A549 (cell line): Measurements from ENCODE around the gene SORL1-AS1.

Experiments used
- ATAC-seq, 2 experiments: fragments of 200-7000 bp in 1 of 2; fragments of >200 bp in 1 of 2; cut with Nextera tagmentation in 1 of 2; cut with Tn5 transposase in 1 of 2; 3 replicates each; pipeline versions ENCODE4 v1.8.0 to v1.9.1; 2018 to 2020; ENCODE audit warnings: mild to moderate bottlenecking in 1 of 2, moderate library complexity in 1 of 2
- CTCF ChIA-PET: fragments of 300-600 bp; sonication (Branson Sonifier 250); formaldehyde crosslinking; extraction: SDS; loops from one replicate; lab custom pipeline; 2021; ENCODE audit warnings: antibody characterized with exemption, inconsistent platforms; lab: Yijun Ruan, JAX
- POLR2A ChIA-PET: fragments of 350-600 bp; formaldehyde crosslinking; extraction: SDS; loops from one replicate; lab custom pipeline; 2021; ENCODE audit warnings: antibody characterized with exemption, inconsistent platforms; lab: Yijun Ruan, JAX
- DNase-seq, 2 experiments: peaks; one replicate each; pipeline versions ENCODE4 v3.0.0 to v3.0.0-alpha.2; 2011 to 2016; ENCODE audit warnings: low read depth in 1 of 2, low spot score in 1 of 2
- FAIRE-seq: peaks from 2 replicates; lab custom pipeline; 2011; peaks lifted over from hg19 to GRCh38; lab: Jason Lieb, UNC
- H3K27ac ChIP-seq, 2 experiments: fragments of >200 bp; sonication (Bioruptor Twin); formaldehyde crosslinking; 3 replicates each; pipeline ENCODE4 v1.5.1; 2016 to 2017
- H3K4me1 ChIP-seq: fragments of >200 bp; sonication (Bioruptor Twin); formaldehyde crosslinking; 3 replicates; pipeline ENCODE4 v1.6.1; 2016
- H3K4me2 ChIP-seq: fragments of >200 bp; sonication (Bioruptor Twin); formaldehyde crosslinking; 3 replicates; pipeline ENCODE4 v1.6.1; 2016
- H3K4me3 ChIP-seq: fragments of >200 bp; sonication (Bioruptor Twin); formaldehyde crosslinking; 3 replicates; pipeline ENCODE4 v1.5.1; 2016
- H3K9me3 ChIP-seq: fragments of >200 bp; sonication (Bioruptor Twin); formaldehyde crosslinking; 3 replicates; pipeline ENCODE4 v1.6.1; 2016
- ATOH8 ChIP-seq: fragments of 250-450 bp; sonication (Bioruptor Pico); IDR thresholded peaks from 2 replicates; pipeline ENCODE4 v1.5.0; 2020; ENCODE audit warnings: low read depth, mild to moderate bottlenecking, moderate library complexity
- CHD2 ChIP-seq: fragments of 150-350 bp; IDR thresholded peaks from 2 replicates; pipeline ENCODE4 v1.6.1; 2014; ENCODE audit warnings: low read length; ENCODE audit not compliant: partially characterized antibody
- EP300 ChIP-seq, 2 experiments: fragments of >200 bp; sonication (Bioruptor Twin); formaldehyde crosslinking; IDR thresholded peaks; 2 replicates in 1 of 2; 3 replicates in 1 of 2; pipeline ENCODE4 v1.6.1; 2016 to 2017
- GATA3 ChIP-seq: IDR thresholded peaks from 2 replicates; pipeline ENCODE4 v1.6.1; 2012; ENCODE audit warnings: borderline replicate concordance
- HOXB13 ChIP-seq: fragments of 250-450 bp; sonication (Bioruptor Pico); IDR thresholded peaks from 2 replicates; pipeline ENCODE4 v1.5.0; 2020; ENCODE audit warnings: low read depth, mild to moderate bottlenecking, moderate library complexity
- HOXB5 ChIP-seq: fragments of 250-450 bp; sonication (Bioruptor Pico); IDR thresholded peaks from 2 replicates; pipeline ENCODE4 v1.5.0; 2020; ENCODE audit warnings: mild to moderate bottlenecking, moderate library complexity
- JUN ChIP-seq, 2 experiments: fragments of >200 bp; sonication (Bioruptor Twin); formaldehyde crosslinking; IDR thresholded peaks; 2 replicates in 1 of 2; 3 replicates in 1 of 2; pipeline ENCODE4 v1.6.1; 2016 to 2017
- KDM5A ChIP-seq: fragments of 200-600 bp; sonication (generic); IDR thresholded peaks from 2 replicates; pipeline ENCODE4 v1.6.1; 2016; ENCODE audit warnings: antibody characterized with exemption, mild to moderate bottlenecking
- MAFK ChIP-seq: fragments of 450-650 bp; IDR thresholded peaks from 2 replicates; pipeline ENCODE4 v1.6.1; 2014; ENCODE audit not compliant: partially characterized antibody
- MAZ ChIP-seq: fragments of 150-350 bp; IDR thresholded peaks from 2 replicates; pipeline ENCODE4 v1.6.1; 2014; ENCODE audit warnings: antibody characterized with exemption, low read depth, low read length, borderline replicate concordance
- MYC ChIP-seq: IDR thresholded peaks from 2 replicates; pipeline ENCODE4 v1.6.1; 2012; ENCODE audit warnings: mild to moderate bottlenecking, inconsistent platforms, low read length, improper control_type of control experiment, borderline replicate concordance
- POLR2AphosphoS2 ChIP-seq: conservative IDR thresholded peaks from 2 replicates; pipeline ENCODE4 v1.6.1; 2012; ENCODE audit warnings: low read length, improper control_type of control experiment, inconsistent platforms
- RAD21 ChIP-seq, 2 experiments: fragments of >200 bp in 1 of 2; sonication (Bioruptor Twin) in 1 of 2; formaldehyde crosslinking in 1 of 2; IDR thresholded peaks in 1 of 2; conservative IDR thresholded peaks in 1 of 2; 2 replicates in 1 of 2; 3 replicates in 1 of 2; pipeline ENCODE4 v1.6.1; 2012 to 2018; ENCODE audit warnings: inconsistent platforms in 1 of 2
- RARB ChIP-seq: fragments of 250-450 bp; sonication (Bioruptor Pico); IDR thresholded peaks from 2 replicates; pipeline ENCODE4 v1.8.0; 2021; ENCODE audit warnings: mild to moderate bottlenecking, moderate library complexity
- RNF2 ChIP-seq: fragments of 200-600 bp; sonication (generic); IDR thresholded peaks from 2 replicates; pipeline ENCODE4 v1.6.1; 2016; ENCODE audit warnings: low read depth, mild to moderate bottlenecking, antibody characterized with exemption, moderate library complexity, borderline replicate concordance
- ZC3H11A ChIP-seq: fragments of 450-650 bp; IDR thresholded peaks from 2 replicates; pipeline ENCODE4 v1.6.1; 2014; ENCODE audit warnings: antibody characterized with exemption, mild to moderate bottlenecking
- WGBS: methylation state at CpG from one replicate; pipeline ENCODE4 v1.1.6; 2017; ENCODE audit errors: missing lambda C conversion rate; 5-methylcytosine and 5-hydroxymethylcytosine counted together
- TF ChIP-seq, protein P1 (sequence below): IDR thresholded peaks from 2 replicates; pipeline ENCODE4 v1.6.1; 2012
- TF ChIP-seq, protein P2 (sequence below): IDR thresholded peaks from 2 replicates; pipeline ENCODE4 v1.6.1; 2012

Gene SORL1-AS1

DNA sequence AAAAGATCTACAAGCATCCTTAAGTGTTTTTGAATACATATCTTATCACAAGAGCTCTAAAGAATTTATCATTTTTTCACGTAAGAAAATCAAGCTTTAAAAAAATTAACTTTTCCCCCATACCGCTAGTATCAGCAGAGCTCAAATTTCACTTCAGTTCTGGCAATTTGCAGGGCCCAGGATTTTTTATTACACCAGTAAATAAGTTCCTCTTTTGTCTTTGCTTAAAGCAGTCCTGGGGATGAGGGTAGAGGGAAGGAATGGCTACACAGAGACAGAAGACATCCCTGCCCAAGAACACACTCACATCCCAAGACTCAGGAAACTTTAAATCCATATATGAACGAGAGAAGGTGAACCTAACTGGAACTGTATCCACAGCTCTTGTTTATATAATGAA is 23.2 kb downstream of the SORL1-AS1 start:
- DNase-seq (no peak), ATAC-seq (no peak), FAIRE-seq (no peak)
- ChIA-PET CTCF (no interaction called here), POLR2A (no interaction called here)
- H3K9me3 ChIP-seq = no peaks in the 10 kb centered on the region
- H3K27ac ChIP-seq = no peak overlapping the region
- no peak overlapping the region for H3K4me3 ChIP-seq
- 41% methylated on average over 3 of the region's 3 CpGs for WGBS
- no peak for TF ChIP-seq HOXB13 (CRISPR knock-in tag)
- TF ChIP-seq MAFK = no peak
- no peak for TF ChIP-seq CHD2
- no peak for TF ChIP-seq ATOH8 (CRISPR knock-in tag)
- TF ChIP-seq MYC = no peak
- no peak for TF ChIP-seq EP300 (IDR thresholded peaks at IDR 0.05)
- no peak for TF ChIP-seq RAD21 (conservative IDR thresholded peaks at IDR 0.05 in 1 of 2, IDR thresholded peaks at IDR 0.05 in 1 of 2)
- TF ChIP-seq GATA3 = no peak
- no peak for TF ChIP-seq RARB
- TF ChIP-seq, protein P1, sequence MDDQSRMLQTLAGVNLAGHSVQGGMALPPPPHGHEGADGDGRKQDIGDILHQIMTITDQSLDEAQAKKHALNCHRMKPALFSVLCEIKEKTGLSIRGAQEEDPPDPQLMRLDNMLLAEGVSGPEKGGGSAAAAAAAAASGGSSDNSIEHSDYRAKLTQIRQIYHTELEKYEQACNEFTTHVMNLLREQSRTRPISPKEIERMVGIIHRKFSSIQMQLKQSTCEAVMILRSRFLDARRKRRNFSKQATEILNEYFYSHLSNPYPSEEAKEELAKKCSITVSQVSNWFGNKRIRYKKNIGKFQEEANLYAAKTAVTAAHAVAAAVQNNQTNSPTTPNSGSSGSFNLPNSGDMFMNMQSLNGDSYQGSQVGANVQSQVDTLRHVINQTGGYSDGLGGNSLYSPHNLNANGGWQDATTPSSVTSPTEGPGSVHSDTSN = no peak
- no peak for TF ChIP-seq HOXB5
- no peak for TF ChIP-seq KDM5A
- TF ChIP-seq MAZ = no peak
- TF ChIP-seq RNF2 = no peak
- H3K4me2 ChIP-seq = no peak overlapping the region
- H3K4me1 ChIP-seq = no peaks in the 10 kb centered on the region

DNA sequence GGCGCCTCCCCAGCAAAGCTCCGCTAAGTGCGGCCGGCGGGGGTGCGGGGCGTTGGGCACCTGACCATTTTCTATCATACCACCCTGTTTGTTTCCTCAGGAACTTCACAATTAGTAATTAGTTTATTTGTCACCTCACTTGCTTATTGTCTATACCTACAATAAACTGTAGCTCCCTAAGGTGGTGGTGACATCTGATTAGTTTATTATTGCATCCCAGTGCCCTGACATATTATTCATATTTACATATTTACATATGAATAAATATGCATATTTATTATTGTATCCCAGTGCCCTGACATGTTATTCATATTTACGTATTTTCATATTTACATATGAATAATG is 25.4 kb downstream of the SORL1-AS1 start:
- Histone ChIP-seq H3K9me3 (no peaks in the 10 kb centered on the region), H3K4me2 (peak overlapping the region; percentile 81), H3K4me3 (peak overlapping the region; percentile 18; the same call in 2 of the 3 replicates), H3K4me1 (no peaks in the 10 kb centered on the region), H3K27ac (0 out of 6 replicates have a peak overlapping the region, but pooled peaks of 1 of the 2 experiments have one; percentile 48)
- no peak for FAIRE-seq
- no peak for DNase-seq
- ChIA-PET POLR2A (no interaction called here), CTCF (no interaction called here)
- WGBS = 15% methylated on average over 6 of the region's 8 CpGs
- TF ChIP-seq CHD2 (no peak), ZC3H11A (no peak), RARB (no peak), JUN (IDR thresholded peaks at IDR 0.05) (no peak), HOXB13 (CRISPR knock-in tag) (no peak), POLR2AphosphoS2 (no peak)
- TF ChIP-seq, protein P2, sequence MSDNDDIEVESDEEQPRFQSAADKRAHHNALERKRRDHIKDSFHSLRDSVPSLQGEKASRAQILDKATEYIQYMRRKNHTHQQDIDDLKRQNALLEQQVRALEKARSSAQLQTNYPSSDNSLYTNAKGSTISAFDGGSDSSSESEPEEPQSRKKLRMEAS = no peak
- ATAC-seq = no peak

- no peak for TF ChIP-seq RARB
- TF ChIP-seq, all 56 proteins: peak for 0
- 81% methylated on average over 18 of the region's 48 CpGs for WGBS
- Histone ChIP-seq H3K27ac (0 out of 6 replicates have a peak overlapping the region, but pooled peaks of 1 of the 2 experiments have one; percentile 48), H3K9me3 (no peaks in the 10 kb centered on the region), H3K4me2 (peak overlapping the region; percentile 81), H3K4me1 (no peaks in the 10 kb centered on the region), H3K4me3 (peak overlapping the region; percentile 18; the same call in 2 of the 3 replicates)
- FAIRE-seq = no peak
- ChIA-PET POLR2A (no interaction called here), CTCF (no interaction called here)
- peak in 1 of 2 experiments; percentile 13 for DNase-seq
- ATAC-seq = peak; percentile 39 to 79; a peak in 4 of 6 replicates
Observed at GRCh38 chr11:121426476-121427399, 26.0 kb downstream of the SORL1-AS1 start.
